Stimulated activated CD4-positive, alpha-beta T cell treated with anti-CD3 and anti-CD28 coated beads, TNF-alpha, amount 100 ng/mL, for 4 hours (primary cell): ENCODE results near the gene AFM.

Experiments used
- DNase-seq, 3 experiments: peaks; one replicate each; pipeline ENCODE4 v3.0.0-alpha.2; 2020; ENCODE audit warnings: low read depth in 3 of 3

Gene AFM

DNA sequence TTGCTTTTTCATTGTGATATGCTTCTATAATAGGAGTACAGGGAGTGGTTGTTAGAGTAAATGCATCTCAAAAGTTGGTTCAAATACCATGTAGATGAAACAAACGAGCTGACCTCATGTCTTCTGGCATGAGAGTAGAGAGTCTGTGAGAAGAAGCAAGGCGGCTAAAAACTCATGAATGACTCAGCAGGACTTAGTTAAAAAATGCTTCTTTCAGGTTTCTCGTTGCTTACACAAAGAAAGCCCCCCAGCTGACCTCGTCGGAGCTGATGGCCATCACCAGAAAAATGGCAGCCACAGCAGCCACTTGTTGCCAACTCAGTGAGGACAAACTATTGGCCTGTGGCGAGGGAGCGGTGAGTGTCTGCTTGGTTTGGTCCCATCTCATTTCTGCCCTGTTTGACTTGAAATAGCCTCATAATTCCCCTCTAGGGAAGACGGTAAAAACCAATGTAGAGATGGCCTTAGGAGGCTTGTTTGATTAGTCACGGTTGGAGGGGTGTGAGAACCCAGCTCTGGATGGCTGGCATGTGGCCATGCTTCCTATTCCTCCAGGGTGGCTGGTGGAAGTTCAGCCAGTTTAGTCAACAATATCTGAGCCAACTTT is 31.0 kb upstream of the AFM start:
- DNase-seq = no peak

DNA sequence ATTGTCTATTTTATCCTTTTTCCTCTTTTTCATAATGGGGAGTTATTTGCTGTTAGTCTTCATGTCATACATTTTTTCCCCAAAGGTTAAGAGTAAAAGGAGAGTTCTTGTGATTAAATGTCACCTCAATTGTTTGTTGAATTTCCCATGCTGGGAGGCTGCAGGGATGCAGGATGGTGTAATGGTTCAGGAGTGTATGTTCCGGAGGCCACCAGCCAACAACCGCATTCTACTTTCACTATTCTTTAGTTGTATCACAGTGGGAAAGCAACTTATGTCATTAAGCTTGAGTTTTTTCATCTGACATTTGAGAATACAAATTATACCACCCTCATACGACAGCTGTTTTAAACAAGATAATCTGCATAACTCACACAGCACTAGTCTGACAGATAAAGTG is 30.1 kb upstream of the AFM start:
- DNase-seq = no peak

- no peak for DNase-seq
Observed at GRCh38 chr4:73451981-73452747, 29.4 kb upstream of the AFM start.

GRCh38 chr4:73452953-73453700 is 28.4 kb upstream of the AFM start:
- no peak for DNase-seq

- DNase-seq = no peak
Observed at GRCh38 chr4:73453701-73454005, 27.9 kb upstream of the AFM start.

DNA sequence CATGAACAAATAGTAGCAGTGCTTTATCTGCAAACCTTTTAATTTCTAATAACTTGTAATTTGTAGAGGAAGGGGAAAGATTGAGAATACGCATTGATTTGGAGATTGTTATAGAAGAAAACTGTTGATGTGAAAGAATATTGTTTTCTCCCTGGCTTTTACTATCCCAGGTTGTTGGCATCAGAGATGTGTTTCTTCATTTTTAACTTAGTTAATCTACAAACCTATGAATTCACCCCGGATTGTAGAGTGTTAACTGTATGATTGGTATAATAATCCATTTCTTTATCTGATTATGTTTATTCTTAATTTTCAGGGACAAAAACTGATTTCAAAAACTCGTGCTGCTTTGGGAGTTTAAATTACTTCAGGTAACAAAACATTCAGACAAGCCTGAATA is 26.6 kb upstream of the AFM start:
- no peak for DNase-seq

DNA sequence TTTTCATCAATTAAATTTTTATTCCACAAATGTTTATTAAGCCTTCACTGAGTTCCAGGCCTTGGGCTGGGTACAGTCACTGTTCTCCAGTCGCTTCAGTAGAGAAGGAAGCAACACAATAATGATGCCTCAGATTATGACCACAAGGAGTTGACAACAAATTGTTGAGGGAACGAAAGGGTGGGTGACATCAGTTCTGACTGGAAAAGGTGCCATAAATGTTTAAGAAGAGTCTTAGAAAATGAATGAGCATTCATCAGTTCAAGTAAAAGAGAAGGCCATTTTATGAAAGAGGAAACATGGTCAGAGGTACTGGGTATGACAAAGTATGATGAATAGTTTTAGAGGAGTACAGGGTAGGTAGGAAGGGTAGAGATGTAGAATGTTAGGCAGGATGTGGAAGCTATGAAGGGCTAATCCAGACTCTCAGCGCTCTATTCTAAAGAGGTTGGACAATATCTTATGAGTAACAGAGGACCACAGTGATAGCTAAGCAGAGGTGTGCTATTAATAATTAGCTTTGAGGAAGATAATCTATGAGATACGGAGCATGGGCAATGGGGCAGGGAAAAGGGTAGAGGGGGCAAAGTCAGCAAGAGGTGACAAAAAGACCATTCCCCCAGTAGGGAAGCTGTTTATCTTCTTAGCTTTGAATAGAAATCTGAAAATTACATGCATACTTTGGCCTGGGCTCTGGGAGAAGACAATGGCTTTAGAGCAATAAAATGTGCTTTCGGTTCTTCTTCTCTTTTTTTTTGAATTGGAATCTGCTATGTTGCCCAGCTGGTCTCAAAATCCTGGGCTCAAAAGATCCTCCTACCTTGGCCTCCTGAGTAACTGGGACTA is 25.1 kb upstream of the AFM start:
- no peak for DNase-seq

- DNase-seq = no peak
Observed at GRCh38 chr4:73458184-73459047, 23.1 kb upstream of the AFM start.

- no peak for DNase-seq
Observed at GRCh38 chr4:73459048-73459421, 22.5 kb upstream of the AFM start.

- no peak for DNase-seq
Observed at GRCh38 chr4:73460913-73461522, 20.5 kb upstream of the AFM start.

DNA sequence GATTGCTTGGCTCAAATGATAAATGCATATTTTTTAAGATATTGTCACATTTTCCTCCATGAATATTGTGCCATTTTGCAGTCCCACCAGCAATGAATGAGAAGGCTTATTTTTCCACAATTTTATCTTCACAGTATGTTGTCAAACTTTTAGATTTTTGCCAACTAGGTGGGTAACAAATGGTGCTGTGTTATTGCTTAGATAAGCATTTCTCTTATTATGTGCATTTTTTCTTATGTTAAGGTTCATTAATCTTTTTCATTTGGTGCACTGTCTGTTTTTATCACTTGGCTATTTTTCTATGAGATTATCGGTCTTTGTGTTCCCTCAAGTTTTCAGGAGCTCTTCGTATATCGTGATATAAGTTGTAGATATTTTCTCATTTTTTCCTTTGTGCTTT is 13.4 kb upstream of the AFM start:
- DNase-seq = no peak

GRCh38 chr4:73470728-73471127 is 10.8 kb upstream of the AFM start:
- no peak for DNase-seq

DNA sequence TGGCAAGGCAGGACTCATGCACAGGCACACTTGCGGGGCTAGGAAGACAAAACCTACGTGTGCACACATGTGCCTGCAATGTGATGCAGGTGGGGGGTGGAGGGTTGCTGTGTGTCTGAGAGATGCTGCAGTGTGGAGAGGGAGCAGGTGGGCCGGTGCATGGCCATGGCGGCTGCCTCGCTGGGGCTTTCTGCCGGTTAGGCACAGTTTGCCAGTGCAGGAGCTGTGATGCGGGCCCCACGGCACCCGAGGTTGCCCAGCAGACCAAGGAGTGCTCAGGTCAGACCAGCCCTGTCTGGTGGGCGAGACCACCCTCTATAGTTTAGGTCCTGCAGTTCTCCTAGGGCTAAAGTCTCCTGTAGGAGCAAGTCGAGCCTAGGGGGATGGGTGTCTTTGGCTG is 4.4 kb upstream of the AFM start:
- no peak for DNase-seq

DNA sequence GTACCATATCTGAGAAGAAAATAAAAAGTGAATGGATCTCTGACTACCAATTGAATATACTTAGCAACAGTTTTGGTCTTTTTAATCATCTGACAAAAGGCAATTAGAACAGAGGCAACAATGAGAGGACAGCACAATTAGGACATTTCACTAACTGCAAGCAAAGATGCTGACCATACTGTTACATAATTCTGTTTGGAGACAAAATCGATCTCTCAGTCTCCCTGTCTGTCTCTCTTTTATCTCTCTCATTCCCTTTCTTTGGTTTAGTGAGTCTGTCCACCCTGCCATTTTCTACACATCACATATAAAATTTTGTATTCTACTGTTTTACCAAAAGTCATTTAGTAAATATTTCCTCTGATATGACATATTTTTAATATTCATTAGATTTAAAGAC is 2.2 kb upstream of the AFM start:
- no peak for DNase-seq

GRCh38 chr4:73485085-73485484 is 3.5 kb downstream of the AFM start:
- no peak for DNase-seq

DNA sequence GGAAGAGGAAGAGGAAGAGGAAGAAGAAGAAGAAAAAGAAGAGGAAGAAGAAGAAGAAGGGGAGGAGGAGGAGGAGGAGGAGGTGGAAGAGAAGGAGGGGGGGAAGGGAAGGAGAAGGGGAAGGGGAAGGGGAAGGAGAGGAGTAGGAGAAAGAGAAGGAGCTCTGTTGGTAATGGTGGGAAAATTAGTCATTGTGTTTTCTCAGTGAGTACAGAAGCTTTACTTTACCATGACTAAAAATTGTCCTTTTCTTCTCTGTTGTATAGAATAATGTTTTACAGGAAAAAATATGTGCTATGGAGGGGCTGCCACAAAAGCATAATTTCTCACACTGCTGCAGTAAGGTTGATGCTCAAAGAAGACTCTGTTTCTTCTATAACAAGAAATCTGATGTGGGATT is 4.1 kb downstream of the AFM start:
- no peak for DNase-seq

DNA sequence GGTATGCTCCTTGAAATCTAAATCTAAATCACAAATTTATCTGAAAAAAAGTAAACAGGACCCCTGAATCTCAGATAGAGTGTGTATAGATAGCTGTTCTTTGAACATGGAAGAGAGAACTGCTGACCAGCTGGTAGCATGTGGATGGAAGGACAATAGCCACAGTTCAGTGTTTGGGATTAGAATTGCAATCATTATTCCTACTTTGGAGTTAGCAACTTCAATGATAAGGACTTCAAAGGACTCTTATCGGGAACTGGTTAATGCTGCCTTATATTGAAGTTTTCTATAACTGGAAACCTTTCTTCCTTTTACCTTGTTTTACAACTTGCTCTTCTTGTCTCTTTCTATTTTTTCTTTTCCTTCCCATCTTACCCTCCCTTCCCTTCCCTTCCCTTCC is 5.0 kb downstream of the AFM start:
- DNase-seq = no peak

- no peak for DNase-seq
Observed at GRCh38 chr4:73487233-73487632, 5.7 kb downstream of the AFM start.

DNA sequence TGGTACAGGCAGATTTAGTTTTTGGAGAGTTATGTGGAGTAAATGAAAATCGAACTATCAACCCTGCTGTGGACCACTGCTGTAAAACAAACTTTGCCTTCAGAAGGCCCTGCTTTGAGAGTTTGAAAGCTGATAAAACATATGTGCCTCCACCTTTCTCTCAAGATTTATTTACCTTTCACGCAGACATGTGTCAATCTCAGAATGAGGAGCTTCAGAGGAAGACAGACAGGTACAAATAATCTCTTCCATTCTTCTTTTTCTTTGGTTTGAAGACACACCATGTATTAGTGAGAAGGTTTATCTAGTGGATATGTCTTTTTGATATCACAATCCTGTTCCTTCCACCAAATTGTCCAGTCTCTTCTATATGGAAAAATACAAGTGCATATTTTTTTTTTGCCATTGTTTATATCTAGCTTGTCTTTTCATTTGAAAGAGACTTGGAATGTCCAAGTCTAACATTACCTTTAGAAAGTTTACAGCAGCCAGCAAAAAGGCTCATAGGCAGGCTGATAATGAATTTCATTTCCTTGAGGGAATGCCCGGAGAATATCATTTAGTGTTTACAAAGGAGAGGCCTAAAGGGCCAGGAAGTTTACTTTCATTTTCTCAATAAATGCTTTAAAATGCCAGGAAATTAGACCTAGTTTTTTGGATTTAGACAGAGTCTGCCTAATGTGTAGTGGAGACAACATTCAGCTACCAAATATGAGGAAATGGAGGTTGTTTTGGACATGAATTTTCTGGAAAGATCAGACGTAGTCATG is 18.6 kb downstream of the AFM start:
- no peak for DNase-seq

GRCh38 chr4:73501664-73502265 is 20.2 kb downstream of the AFM start:
- DNase-seq = no peak
